ENCODE data around the gene PML. TPM values are rescaled to one million over a fixed set of nuclear protein-coding genes. Genes with fewer than 3 reads are reported as not detected.

Gene PML
- total RNA-seq, 1 donor from 2014 or later, result 43.0 TPM

Other genes starting within 250 kb of the PML start
- gene INSYN1, start 241.4 kb upstream of the PML start, total RNA-seq, result 0.32 and 0.73 TPM in 2 replicates
- gene TBC1D21, start 121.2 kb upstream of the PML start, total RNA-seq, result not detected in 2 replicates
- gene LOXL1, start 68.3 kb upstream of the PML start, total RNA-seq, result 129 and 136 TPM in 2 replicates
- gene STOML1, start 2.4 kb upstream of the PML start, total RNA-seq, result 32.2 and 35.1 TPM in 2 replicates
- 0.16 TPM in 1 of 2 replicates, not detected in the other for gene GOLGA6A, start 87.8 kb downstream of the PML start, total RNA-seq
- gene ISLR2, start 135.9 kb downstream of the PML start, total RNA-seq, result not detected in 2 replicates
- 0.31 and 2.2 TPM in 2 replicates for gene ISLR, start 179.0 kb downstream of the PML start, total RNA-seq
- not detected in 2 replicates for gene STRA6, start 208.1 kb downstream of the PML start, total RNA-seq
- gene CCDC33, start 241.6 kb downstream of the PML start, total RNA-seq, result not detected in 2 replicates